GM21786 (cell line): ENCODE measurements around the gene GNAO1.

Experiments
- ATAC-seq: cut with Tn5 transposase; IDR thresholded peaks from one replicate; pipeline ENCODE4 v1.9.1; 2021; ENCODE audit not compliant: unreplicated experiment

Gene GNAO1

DNA sequence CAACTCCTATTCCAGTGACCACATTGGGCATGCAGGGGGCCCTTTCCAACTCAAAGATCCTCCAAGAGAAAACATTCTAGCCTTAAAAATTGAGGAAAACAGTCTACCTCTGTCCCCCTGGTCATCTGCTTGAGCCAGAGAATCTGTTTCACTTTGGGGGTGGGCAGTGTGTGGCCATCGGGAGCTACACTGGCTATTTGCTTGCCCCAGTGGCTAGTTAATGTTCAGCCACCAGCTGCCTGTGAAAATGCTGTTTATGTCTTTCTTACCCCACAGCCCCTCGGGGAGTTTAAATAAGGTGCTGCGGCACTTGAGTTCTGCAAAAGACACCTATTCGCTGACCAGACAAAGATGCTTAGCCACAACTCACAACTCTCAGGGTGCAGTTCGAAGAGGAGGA lies 43.4 kb downstream of the GNAO1 start:
- no peak for ATAC-seq

DNA sequence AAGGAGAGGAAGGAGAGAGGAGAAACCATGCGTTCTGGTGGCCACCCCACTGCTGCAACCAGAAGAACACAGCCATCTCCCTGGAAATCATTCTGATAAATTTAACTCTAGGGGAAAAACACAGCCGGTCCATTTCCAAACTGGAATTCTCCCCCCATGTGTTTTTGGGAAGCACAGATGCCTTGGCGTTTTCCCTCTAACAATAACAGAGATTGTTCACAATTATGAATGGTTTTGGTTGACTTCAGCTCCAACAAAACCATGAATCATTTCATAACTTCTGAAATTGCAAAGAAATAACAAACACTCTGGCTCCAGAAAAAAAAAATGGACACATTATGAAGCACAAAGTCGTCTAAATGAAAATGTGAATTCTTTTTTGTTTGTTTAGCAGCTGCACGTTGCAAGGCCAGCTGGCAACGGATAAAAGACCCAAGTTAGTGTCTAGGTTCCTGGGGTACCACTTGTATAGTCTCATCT lies 46.2 kb downstream of the GNAO1 start:
- no peak for ATAC-seq

DNA sequence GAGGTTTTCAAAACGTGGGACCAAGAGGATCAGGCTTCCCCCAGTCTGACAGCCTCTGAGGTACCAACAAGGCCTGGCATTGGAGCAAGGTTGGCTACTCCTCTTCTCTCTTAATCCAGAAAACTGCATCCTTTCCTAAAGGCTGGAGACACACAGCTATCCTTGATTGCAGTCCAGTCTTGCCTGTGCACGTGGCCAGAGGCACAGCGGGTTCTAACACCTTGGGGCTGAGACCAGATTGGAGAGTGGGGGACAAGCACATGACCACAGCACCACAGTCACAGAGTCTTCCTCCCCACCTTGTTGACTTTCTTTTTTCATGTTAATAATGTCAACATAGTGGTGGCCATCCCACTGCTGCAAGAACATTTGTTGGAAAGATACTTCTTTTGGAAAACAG lies 46.9 kb downstream of the GNAO1 start:
- ATAC-seq: no peak

DNA sequence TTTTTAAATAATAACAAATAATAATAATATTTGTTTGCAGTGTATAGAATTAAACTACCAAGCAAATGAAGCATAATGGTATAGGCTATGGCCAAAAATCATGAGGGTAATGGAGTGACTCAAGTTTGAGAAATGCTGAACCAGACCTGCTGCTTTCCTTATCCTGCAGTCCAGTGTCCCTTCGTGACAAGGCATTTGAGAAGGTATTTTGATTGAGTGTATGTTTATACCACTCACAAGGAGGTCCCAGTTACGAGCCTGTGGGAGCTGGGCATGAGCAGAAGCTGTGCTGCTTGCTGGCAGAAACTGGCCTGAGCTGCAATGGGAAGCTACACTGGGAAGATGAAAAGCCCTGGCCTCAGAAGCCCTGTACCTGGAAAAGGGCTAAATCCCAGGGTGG lies 50.3 kb downstream of the GNAO1 start:
- ATAC-seq: no peak

GRCh38 chr16:56242740-56243139 lies 51.5 kb downstream of the GNAO1 start:
- ATAC-seq: no peak

GRCh38 chr16:56244612-56245011 lies 53.3 kb downstream of the GNAO1 start:
- no peak for ATAC-seq

GRCh38 chr16:56245197-56245596 lies 53.9 kb downstream of the GNAO1 start:
- no peak for ATAC-seq

GRCh38 chr16:56246051-56246817 lies 54.9 kb downstream of the GNAO1 start:
- no peak for ATAC-seq

GRCh38 chr16:56247018-56247417 lies 55.7 kb downstream of the GNAO1 start:
- ATAC-seq: no peak

DNA sequence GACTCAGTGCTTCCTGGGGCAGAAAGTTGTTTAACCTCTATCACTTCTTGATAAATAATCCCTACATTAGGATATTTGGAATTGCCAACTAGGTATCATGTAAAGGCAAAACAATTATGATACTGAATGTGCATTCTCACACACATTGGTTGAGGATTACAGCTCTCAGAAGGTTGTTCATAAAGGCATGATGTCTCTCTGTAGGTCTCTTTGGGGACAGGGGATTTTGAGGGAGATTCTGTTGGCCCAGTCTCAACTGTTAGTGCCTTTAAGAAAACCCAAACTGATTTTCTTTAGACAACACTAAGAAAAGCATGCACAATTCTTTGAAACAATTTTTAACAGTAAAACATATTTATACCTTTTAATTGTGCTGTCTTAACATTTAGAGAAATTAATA lies 56.5 kb downstream of the GNAO1 start:
- no peak for ATAC-seq

DNA sequence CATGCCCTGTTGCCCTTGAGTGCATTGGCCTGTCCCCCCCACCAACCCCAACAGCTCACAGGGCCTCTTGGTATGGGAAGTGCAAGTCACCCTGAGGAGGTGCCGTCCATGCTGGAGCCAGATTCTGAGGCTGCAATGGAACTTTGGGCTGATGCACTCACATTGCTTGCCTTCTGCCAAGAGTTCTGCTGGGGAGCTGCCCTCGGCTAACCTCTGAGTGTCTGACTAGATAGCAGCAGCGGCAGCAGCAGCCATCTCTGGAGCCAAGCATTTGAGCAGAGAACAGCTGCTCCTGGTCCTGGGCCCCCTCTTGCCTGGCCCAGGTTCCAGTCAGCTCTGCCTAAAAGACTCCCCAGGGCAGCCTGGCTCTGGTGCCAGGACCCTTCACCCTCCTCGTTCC lies 61.5 kb downstream of the GNAO1 start:
- ATAC-seq: no peak

DNA sequence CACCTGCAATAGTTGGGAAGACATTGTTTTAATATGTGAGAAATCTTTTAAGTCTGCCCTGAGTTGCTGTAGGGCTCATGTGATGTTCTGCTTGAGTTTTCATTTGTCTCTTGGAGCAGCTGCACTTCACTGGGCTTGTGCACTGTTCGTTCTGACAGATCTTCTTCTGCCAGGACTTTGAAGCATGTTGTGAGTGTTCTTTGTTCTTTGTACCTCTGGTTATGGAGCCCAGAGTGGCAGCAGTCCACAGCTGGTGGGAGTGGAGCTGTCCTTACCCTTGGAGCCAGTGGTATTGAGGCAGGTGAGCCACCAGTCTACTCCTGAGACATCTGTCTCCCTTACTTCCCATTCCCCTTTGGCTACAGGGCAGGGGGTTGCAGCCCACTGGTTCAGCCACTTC lies 64.6 kb downstream of the GNAO1 start:
- ATAC-seq: no peak

GRCh38 chr16:56257239-56257638 lies 66.0 kb downstream of the GNAO1 start:
- ATAC-seq: no peak

GRCh38 chr16:56257666-56258342 lies 66.5 kb downstream of the GNAO1 start:
- no peak for ATAC-seq

- ATAC-seq: no peak
These were observed 67.5 kb downstream of the GNAO1 start for GRCh38 chr16:56258508-56259424.

GRCh38 chr16:56259425-56259779 lies 68.1 kb downstream of the GNAO1 start:
- no peak for ATAC-seq

- no peak for ATAC-seq
These were observed 69.3 kb downstream of the GNAO1 start for GRCh38 chr16:56260378-56261160.

GRCh38 chr16:56261656-56262055 lies 70.4 kb downstream of the GNAO1 start:
- no peak for ATAC-seq

DNA sequence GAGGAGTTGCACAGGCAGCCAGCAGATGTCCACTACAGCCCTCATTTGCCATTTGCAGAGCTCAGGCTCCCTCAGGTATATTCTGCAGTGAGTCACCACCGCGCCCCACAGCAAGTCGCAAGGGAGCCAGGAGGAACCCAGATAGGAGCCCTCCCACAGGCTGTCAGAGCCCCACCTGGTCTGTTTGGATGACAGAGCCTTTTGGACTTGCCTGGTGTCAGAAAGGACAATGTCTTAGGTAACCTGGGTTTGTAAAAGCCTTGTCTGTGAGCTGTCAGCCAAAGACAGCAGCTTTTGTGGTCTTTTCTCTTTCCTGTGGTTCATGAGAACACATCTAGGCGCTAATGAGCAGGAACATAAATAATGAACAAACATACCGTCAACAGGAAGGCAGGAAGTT lies 70.9 kb downstream of the GNAO1 start:
- no peak for ATAC-seq

DNA sequence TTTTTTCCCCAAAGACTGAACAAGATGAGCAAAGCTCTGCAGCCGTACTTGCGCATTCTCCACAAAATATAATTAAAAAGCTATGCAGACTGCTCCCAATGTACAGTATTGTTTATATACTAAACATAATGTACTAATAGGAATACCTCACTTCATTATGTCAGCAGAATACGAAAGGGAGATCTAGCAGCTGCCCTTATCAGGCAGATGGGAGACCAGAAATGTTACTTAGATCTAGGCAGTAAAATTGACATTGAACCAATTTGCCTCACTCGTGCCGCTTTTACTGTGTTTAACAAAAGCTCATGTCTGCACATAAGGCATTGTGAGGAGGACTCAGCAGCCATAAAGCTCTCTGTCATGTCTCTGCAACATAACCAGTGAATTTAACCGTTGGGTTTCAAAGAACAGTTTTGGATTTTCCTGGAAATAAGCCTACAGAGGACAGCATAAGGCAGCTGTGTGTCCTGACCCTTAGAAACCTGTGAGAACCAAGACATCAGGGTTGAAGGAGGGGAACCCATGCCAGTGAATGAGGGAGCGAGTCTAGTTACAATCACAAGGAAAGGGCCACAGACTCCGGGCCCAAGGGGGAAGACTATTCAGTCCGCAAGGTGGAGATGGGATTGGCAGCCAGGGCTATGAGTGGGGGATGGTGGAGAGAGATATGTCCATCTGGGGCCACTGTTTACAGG lies 71.4 kb downstream of the GNAO1 start:
- no peak for ATAC-seq
